K562 (cell line): Measurements from ENCODE around the gene UBE2L5. TPM values are rescaled to one million over a fixed set of nuclear protein-coding genes. Genes with fewer than 3 reads are reported as not detected.
A peak's percentile ranks its signal among the peaks of the same experiment; 100 is the strongest.

ENCODE experiments used
- ATAC-seq: fragments of 200-7000 bp; cut with Tn5 transposase; 3 replicates; pipeline ENCODE4 v1.9.1; 2020; ENCODE audit warnings: moderate library complexity
- BruUV-seq: library from RNA; stranded (reverse); fragments of 400-500 nt; replicated peaks from 2 replicates; lab custom pipeline; 2021; lab: Mats Ljungman, UMichigan
- CTCF ChIA-PET: fragments of 300-600 bp; formaldehyde crosslinking; extraction: SDS; loops from one replicate; lab custom pipeline; 2021; ENCODE audit warnings: low intra/inter-chr PET ratio; lab: Yijun Ruan, JAX
- POLR2A ChIA-PET: fragments of 300-600, 350-650 bp; sonication (Branson Sonifier 250); formaldehyde crosslinking; extraction: SDS; loops from one replicate; lab custom pipeline; 2021; ENCODE audit warnings: antibody characterized with exemption, inconsistent platforms; lab: Yijun Ruan, JAX
- DNase-seq, 4 experiments: peaks; one replicate each; pipeline versions ENCODE4 v3.0.0 to v3.0.0-alpha.2; 2011 to 2018; ENCODE audit warnings: low spot score in 3 of 4, mixed read lengths in 3 of 4; ENCODE audit errors: extremely low read depth in 1 of 4
- FAIRE-seq: peaks from 2 replicates; lab custom pipeline; 2011; peaks lifted over from hg19 to GRCh38; lab: Jason Lieb, UNC
- H2AFZ ChIP-seq: 2 replicates; pipeline ENCODE4 v1.6.0; 2011; ENCODE audit warnings: low read depth, low read length, control low read depth, inconsistent platforms
- H3K27ac ChIP-seq: fragments of 200-600 bp; 3 replicates; pipeline ENCODE4 v1.8.0; 2011; ENCODE audit warnings: low read depth, mild to moderate bottlenecking, control low read depth, inconsistent platforms, low read length, moderate library complexity, mixed read lengths; ENCODE audit errors: extremely low read depth
- H3K27me3 ChIP-seq, 2 experiments: fragments of 300-600 bp in 1 of 2; 2 replicates in 1 of 2; 3 replicates in 1 of 2; pipeline versions ENCODE4 v1.6.0 to v1.8.0; 2011; ENCODE audit warnings: inconsistent platforms in 2 of 2, low read length in 2 of 2, mild to moderate bottlenecking in 1 of 2, mixed read lengths in 1 of 2, moderate library complexity in 1 of 2; ENCODE audit not compliant: control insufficient read depth in 2 of 2, insufficient read depth in 2 of 2
- H3K36me3 ChIP-seq: fragments of 300-600 bp; 3 replicates; pipeline ENCODE4 v1.8.0; 2011; ENCODE audit warnings: mild to moderate bottlenecking, low read length, inconsistent platforms; ENCODE audit not compliant: control insufficient read depth, insufficient read depth
- H3K4me1 ChIP-seq, 2 experiments: fragments of 200-600 bp in 1 of 2; replicated peaks in 1 of 2; 2 replicates in 1 of 2; 3 replicates in 1 of 2; pipeline versions ENCODE4 v1.5.1 to v1.8.0; 2011; ENCODE audit warnings: inconsistent platforms in 2 of 2, low read length in 2 of 2, mild to moderate bottlenecking in 1 of 2, mixed read lengths in 1 of 2, moderate library complexity in 1 of 2; ENCODE audit not compliant: control insufficient read depth in 2 of 2, insufficient read depth in 2 of 2
- H3K4me2 ChIP-seq: 2 replicates; pipeline ENCODE4 v1.6.1; 2011; ENCODE audit warnings: low read length, control low read depth, inconsistent platforms, mixed read lengths; ENCODE audit not compliant: insufficient read depth
- H3K4me3 ChIP-seq: fragments of 200-600 bp; sonication (generic), shearing (Covaris generic); 2 replicates; pipeline ENCODE4 v1.5.1; 2016; ENCODE audit warnings: control low read depth, inconsistent platforms
- H3K79me2 ChIP-seq: fragments of 200-600 bp; 3 replicates; pipeline ENCODE4 v1.8.0; 2011; ENCODE audit warnings: low read length, inconsistent platforms; ENCODE audit not compliant: control insufficient read depth, insufficient read depth
- H3K9ac ChIP-seq, 2 experiments: 2 replicates each; pipeline versions ENCODE4 v1.6.0 to v1.6.1; 2011; ENCODE audit warnings: low read depth in 2 of 2, low read length in 2 of 2, control low read depth in 1 of 2, inconsistent platforms in 1 of 2, mild to moderate bottlenecking in 1 of 2, mixed read lengths in 1 of 2; ENCODE audit not compliant: insufficient read depth in 1 of 2
- H3K9me1 ChIP-seq: one replicate; pipeline ENCODE4 v1.6.0; 2011; ENCODE audit warnings: inconsistent platforms, mild to moderate bottlenecking, low read length, moderate library complexity; ENCODE audit not compliant: control insufficient read depth, insufficient read depth
- H3K9me3 ChIP-seq: replicated peaks from 2 replicates; pipeline ENCODE4 v1.5.1; 2011; ENCODE audit warnings: low read depth, low read length, inconsistent platforms; ENCODE audit not compliant: control insufficient read depth, insufficient read depth
- H4K20me1 ChIP-seq: replicated peaks from 2 replicates; pipeline ENCODE4 v1.6.1; 2011; ENCODE audit warnings: low read length, inconsistent platforms, mixed read lengths; ENCODE audit not compliant: control insufficient read depth, insufficient read depth
- BRF1 ChIP-seq: IDR thresholded peaks from 3 replicates; pipeline ENCODE4 v1.6.1; 2011; ENCODE audit warnings: borderline replicate concordance, mild to moderate bottlenecking; ENCODE audit not compliant: insufficient read length; ENCODE audit errors: extremely low read depth
- HDAC3 ChIP-seq: fragments of 450-650 bp; IDR thresholded peaks from 2 replicates; pipeline ENCODE4 v1.6.1; 2018; ENCODE audit warnings: borderline replicate concordance, mild to moderate bottlenecking, moderate library complexity; ENCODE audit not compliant: partially characterized antibody
- KAT7 ChIP-seq: sonication (generic); formaldehyde crosslinking; IDR thresholded peaks from 2 replicates; pipeline ENCODE4 v1.8.0; 2022; ENCODE audit warnings: missing genetic modification reagents, mild to moderate bottlenecking, borderline replicate concordance
- KLF1 ChIP-seq: fragments of 450-650 bp; IDR thresholded peaks from 2 replicates; pipeline ENCODE4 v1.6.1; 2016; ENCODE audit warnings: missing genetic modification characterization, missing compliant biosample characterization
- PCBP1 ChIP-seq: fragments of 200-400 bp; formaldehyde crosslinking; IDR thresholded peaks from 2 replicates; pipeline ENCODE4 v1.6.1; 2018; ENCODE audit warnings: mild to moderate bottlenecking, low read depth, low read length; ENCODE audit not compliant: poor library complexity, severe bottlenecking
- RBM22 ChIP-seq: fragments of 200-400 bp; formaldehyde crosslinking; IDR thresholded peaks from 2 replicates; pipeline ENCODE4 v1.6.1; 2018; ENCODE audit warnings: low read length, low read depth; ENCODE audit not compliant: poor library complexity, severe bottlenecking
- SMAD1 ChIP-seq: fragments of 150-350 bp; IDR thresholded peaks from 2 replicates; pipeline ENCODE4 v1.6.1; 2014; ENCODE audit warnings: low read length, low read depth; ENCODE audit not compliant: partially characterized antibody
- TAF7 ChIP-seq: fragments of 450-650 bp; IDR thresholded peaks from 2 replicates; pipeline ENCODE4 v1.6.1; 2016; ENCODE audit warnings: missing genetic modification characterization, missing compliant biosample characterization
- TCFL5 ChIP-seq: fragments of 250-450 bp; sonication (Bioruptor Pico); conservative IDR thresholded peaks from 2 replicates; pipeline ENCODE4 v1.6.1; 2021; ENCODE audit warnings: mild to moderate bottlenecking, moderate library complexity, matching md5 sums
- ZNF197 ChIP-seq: fragments of 200-800 bp; sonication (Bioruptor generic); IDR thresholded peaks from 2 replicates; pipeline ENCODE4 v1.6.1; 2016; ENCODE audit warnings: low read depth, missing genetic modification characterization, missing compliant biosample characterization
- ZNF23 ChIP-seq: fragments of 250-450 bp; sonication (Bioruptor Pico); IDR thresholded peaks from 2 replicates; pipeline ENCODE4 v1.4.0; 2020; ENCODE audit warnings: mild to moderate bottlenecking
- ZNF239 ChIP-seq: fragments of 250-450 bp; sonication (Bioruptor Pico); IDR thresholded peaks from 2 replicates; pipeline ENCODE4 v1.4.0; 2020; ENCODE audit warnings: mild to moderate bottlenecking
- WGBS: fragments of 100-300 bp; shearing (Covaris generic); methylation state at CpG from one replicate; pipeline ENCODE4 v1.1.6; 2016; ENCODE audit warnings: low coverage, mixed read lengths; ENCODE audit not compliant: insufficient coverage; ENCODE audit errors: missing lambda C conversion rate; 5-methylcytosine and 5-hydroxymethylcytosine counted together
- in situ Hi-C: fragments of 300-500 bp; cut with MboI; formaldehyde crosslinking; loops from 4 replicates; pipeline ENCODE4 v1.15.0; 2018; ENCODE audit warnings: inconsistent platforms, mixed read lengths
- intact Hi-C: fragments of 100-400 bp; cut with micrococcal nuclease; formaldehyde crosslinking; loops from 2 replicates; pipeline ENCODE4 v1.14.2; 2022
- polyA plus RNA-seq, 8 experiments: library from polyadenylated mRNA; depleted of rRNA in 4 of 8; stranded (reverse) in 5 of 8; unstranded in 3 of 8; fragments of >200 nt; fragmentation: Nextera tagmentation in 2 of 8; fragmentation: Illumina TruSeq in 1 of 8; extraction: Ambion mirVana in 2 of 8; extraction: Trizol in 1 of 8; gene quantifications; 2 replicates each; pipeline versions ENCODE4 v1.2.1 to v1.2.3, GENCODE V29; 2011 to 2014; ENCODE audit warnings: inconsistent platforms in 1 of 8, missing spikeins in 1 of 8
- total RNA-seq, 7 experiments: library from RNA; depleted of rRNA in 6 of 7; stranded (reverse); fragments of >200 nt in 6 of 7; fragmentation: Illumina TruSeq in 2 of 7; extraction: Trizol in 2 of 7; gene quantifications; 2 replicates each; pipeline versions ENCODE4 v1.2.1 to v1.2.3, GENCODE V29; 2011 to 2021; ENCODE audit warnings: low replicate concordance in 1 of 7

UBE2L5 gene
- total and polyA plus RNA-seq, 9 of the 15 experiments (the other 6 are each of a cell fraction or from before 2014, with no cell fraction given), result 0.22 to 1.5 (median 0.86) TPM; not detected in 6

DNA sequence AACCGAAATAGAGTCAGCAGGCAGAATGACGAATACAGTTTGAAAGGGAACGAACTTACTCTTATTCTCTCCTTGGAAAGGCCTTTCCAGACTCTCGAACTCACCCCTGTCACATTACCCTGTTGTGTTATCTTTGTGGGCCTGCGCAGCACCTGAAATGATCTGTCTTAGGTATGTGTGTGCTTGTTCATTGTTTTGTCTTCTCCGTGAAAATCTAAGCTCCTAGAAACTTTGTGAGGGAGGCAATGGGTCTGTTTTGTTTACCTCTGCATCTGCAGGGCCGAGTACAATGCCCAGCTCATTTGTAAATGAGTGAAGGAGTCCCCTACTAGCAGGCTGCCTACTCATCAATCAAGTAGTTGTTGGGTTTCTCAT is 23.8 kb downstream of the UBE2L5 start:
- Histone ChIP-seq H3K36me3 (no peaks in the 10 kb centered on the region), H3K27me3 (no peaks in the 10 kb centered on the region; a peak in 1 of 5 replicates), H3K4me2 (no peak overlapping the region), H3K27ac (no peak overlapping the region), H3K4me1 (peaks cover 0 to 6% of the 10 kb centered on the region in 2 experiments; a peak in 2 of 5 replicates), H3K4me3 (no peak overlapping the region), H4K20me1 (no peaks in the 10 kb centered on the region), H3K9ac (no peak overlapping the region), H2AFZ (peak overlapping the region; percentile 24; the same call in 1 of the 2 replicates), H3K9me3 (no peaks in the 10 kb centered on the region), H3K9me1 (no peaks in the 10 kb centered on the region), H3K79me2 (no peaks in the 10 kb centered on the region)
- BruUV-seq, result no TSS peak
- DNase-seq (no peak), FAIRE-seq (no peak), ATAC-seq (no peak)
- POLR2A ChIA-PET, result interaction anchor here (0.6 to 0.8 kb wide), 2 partner anchors 10 to 12 kb away, joined by 3 to 4 read pairs; no protein-coding TSS in a partner anchor
- TF ChIP-seq ZNF197 (no peak), HDAC3 (no peak), TCFL5 (CRISPR knock-in tag) (no peak), SMAD1 (no peak)
- in situ Hi-C loops (no loop called here), intact Hi-C loops (no loop called here)
- CTCF ChIA-PET, result no interaction called here
- WGBS, result 23% methylated on average over 7 of the region's 7 CpGs

DNA sequence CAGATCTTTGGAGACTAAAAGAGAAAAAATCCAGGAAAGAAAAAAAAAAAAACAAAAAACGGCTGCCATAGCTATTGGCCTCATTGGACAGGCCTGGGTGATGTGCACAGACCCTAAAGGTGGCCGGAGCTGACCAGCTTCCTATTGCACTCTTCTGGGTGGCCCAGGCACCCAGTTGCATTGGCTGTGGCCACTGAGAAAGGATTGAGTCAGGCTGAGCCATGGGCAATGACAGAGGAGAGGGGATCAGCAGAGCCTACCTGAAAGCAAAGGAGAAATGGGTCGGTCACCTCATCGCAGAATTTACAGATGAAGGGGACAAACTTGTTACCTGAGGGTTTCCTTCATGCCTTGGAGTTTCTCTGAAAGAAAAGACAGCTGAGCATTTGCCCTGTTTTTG is 26.1 kb downstream of the UBE2L5 start:
- FAIRE-seq, result no peak
- intact Hi-C loops, result no loop called here
- no peaks in the 10 kb centered on the region for H3K79me2 ChIP-seq
- TF ChIP-seq ZNF239 (CRISPR knock-in tag) (no peak), KLF1 (tag) (no peak), PCBP1 (no peak), KAT7 (CRISPR knock-in tag) (no peak), ZNF23 (CRISPR knock-in tag) (no peak), BRF1 (no peak), TAF7 (no peak), RBM22 (no peak)

More for the DNA sequence above, 26.1 kb downstream of the UBE2L5 start:
- POLR2A ChIA-PET, result interaction anchor here (0.9 to 1.5 kb wide), 2 partner anchors 10 kb away, joined by 3 to 8 read pairs; no protein-coding TSS in a partner anchor
- Histone ChIP-seq H3K27me3 (no peaks in the 10 kb centered on the region; a peak in 1 of 5 replicates), H3K9me1 (no peaks in the 10 kb centered on the region), H4K20me1 (no peaks in the 10 kb centered on the region), H3K36me3 (no peaks in the 10 kb centered on the region), H3K4me3 (no peak overlapping the region), H2AFZ (no peak overlapping the region), H3K9ac (no peak overlapping the region), H3K27ac (no peak overlapping the region), H3K4me2 (no peak overlapping the region), H3K4me1 (peaks cover 0 to 6% of the 10 kb centered on the region in 2 experiments; a peak in 2 of 5 replicates), H3K9me3 (no peaks in the 10 kb centered on the region)
- WGBS, result 33% methylated on average over 2 of the region's 4 CpGs
- DNase-seq (no peak), ATAC-seq (no peak)
- CTCF ChIA-PET, result no interaction called here
- no TSS peak for BruUV-seq
- in situ Hi-C loops, result no loop called here
